Measurements from ENCODE around the gene ETHE1.
A peak's percentile ranks its signal among the peaks of the same experiment; 100 is the strongest.

The ETHE1 gene

GRCh38 chr19:43471091-43471490 is 55.9 kb downstream of the ETHE1 start:
- H2BK15ac ChIP-seq (ENCODE audit: low read depth, poor library complexity, severe bottlenecking): no peak overlapping the region
- no peak for DNase-seq
- H3K9me3 ChIP-seq (ENCODE audit: control insufficient read depth, low read length): no peaks in the 10 kb centered on the region
- no peak overlapping the region for H2BK120ac ChIP-seq (ENCODE audit: low read depth, low read length)
- no peak overlapping the region for H3K9ac ChIP-seq (ENCODE audit: low read length)
- no peak overlapping the region for H4K8ac ChIP-seq (ENCODE audit: low read length)
- no peak overlapping the region for H3K18ac ChIP-seq (ENCODE audit: low read depth in 1 of 2, low read length in 2 of 2)
- no peaks in the 10 kb centered on the region for H3K27me3 ChIP-seq (ENCODE audit: control insufficient read depth in 1 of 2, insufficient read depth in 1 of 2, low read length in 2 of 2)
- H3K4me3 ChIP-seq (ENCODE audit: insufficient read depth in 1 of 2, low read depth in 1 of 2, low read length in 2 of 2): no peak overlapping the region
- H2AFZ ChIP-seq (ENCODE audit: low read depth, low read length): no peak overlapping the region
- H3K14ac ChIP-seq (ENCODE audit: low read length in 2 of 2): no peak overlapping the region
- H3K4me1 ChIP-seq (ENCODE audit: control insufficient read depth, insufficient read depth, low read depth, low read length): peaks cover 5% of the 10 kb centered on the region
- H3K36me3 ChIP-seq (ENCODE audit: control insufficient read depth in 1 of 2, insufficient read depth in 2 of 2, low read depth in 1 of 2, low read length in 2 of 2): no peaks in the 10 kb centered on the region
- WGBS: 86% methylated on average over 5 of the region's 5 CpGs
- no peak overlapping the region for H3K27ac ChIP-seq (ENCODE audit: low read length, poor library complexity, severe bottlenecking)
- H2BK12ac ChIP-seq (ENCODE audit: low read length in 2 of 2): no peak overlapping the region
- H2AK5ac ChIP-seq (ENCODE audit: low read length, severe bottlenecking): no peak overlapping the region
- no peaks in the 10 kb centered on the region for H3K79me1 ChIP-seq (replicated peaks; ENCODE audit: low read length, poor library complexity, severe bottlenecking)
- no peak overlapping the region for H2BK5ac ChIP-seq (ENCODE audit: low read depth, low read length, poor library complexity, severe bottlenecking)
- no peak overlapping the region for H3K4me2 ChIP-seq (ENCODE audit: low read length, poor library complexity, severe bottlenecking)
- H3K23ac ChIP-seq (ENCODE audit: low read length in 2 of 2): no peak overlapping the region
- H3K4ac ChIP-seq (ENCODE audit: low read depth in 1 of 2, low read length in 2 of 2): no peak overlapping the region
- no peak overlapping the region for H4K91ac ChIP-seq (ENCODE audit: low read length)

- H2BK12ac ChIP-seq (ENCODE audit: low read length in 2 of 2): no peak overlapping the region
- no peak overlapping the region for H2AK5ac ChIP-seq (ENCODE audit: low read length, severe bottlenecking)
- H4K91ac ChIP-seq (ENCODE audit: low read length): no peak overlapping the region
- no peak overlapping the region for H3K4me2 ChIP-seq (ENCODE audit: low read length, poor library complexity, severe bottlenecking)
- H3K36me3 ChIP-seq (ENCODE audit: control insufficient read depth in 1 of 2, insufficient read depth in 2 of 2, low read depth in 1 of 2, low read length in 2 of 2): no peaks in the 10 kb centered on the region
- H3K4me3 ChIP-seq (ENCODE audit: insufficient read depth in 1 of 2, low read depth in 1 of 2, low read length in 2 of 2): no peak overlapping the region
- H3K9me3 ChIP-seq (ENCODE audit: control insufficient read depth, low read length): no peaks in the 10 kb centered on the region
- no peak overlapping the region for H4K8ac ChIP-seq (ENCODE audit: low read length)
- no peak overlapping the region for H3K14ac ChIP-seq (ENCODE audit: low read length in 2 of 2)
- H3K79me1 ChIP-seq (replicated peaks; ENCODE audit: low read length, poor library complexity, severe bottlenecking): no peaks in the 10 kb centered on the region
- H2BK5ac ChIP-seq (ENCODE audit: low read depth, low read length, poor library complexity, severe bottlenecking): no peak overlapping the region
- no peak overlapping the region for H2BK120ac ChIP-seq (ENCODE audit: low read depth, low read length)
- peak; percentile 22 for DNase-seq
- no peak overlapping the region for H3K9ac ChIP-seq (ENCODE audit: low read length)
- no peak overlapping the region for H2BK15ac ChIP-seq (ENCODE audit: low read depth, poor library complexity, severe bottlenecking)
- no peak overlapping the region for H2AFZ ChIP-seq (ENCODE audit: low read depth, low read length)
- H3K4me1 ChIP-seq (ENCODE audit: control insufficient read depth, insufficient read depth, low read depth, low read length): peaks cover 8% of the 10 kb centered on the region
- 67% methylated on average over 9 of the region's 10 CpGs for WGBS
- H3K23ac ChIP-seq (ENCODE audit: low read length in 2 of 2): no peak overlapping the region
- no peak overlapping the region for H3K4ac ChIP-seq (ENCODE audit: low read depth in 1 of 2, low read length in 2 of 2)
- H3K27me3 ChIP-seq (ENCODE audit: control insufficient read depth in 1 of 2, insufficient read depth in 1 of 2, low read length in 2 of 2): peaks cover 0 to 5% of the 10 kb centered on the region in 2 experiments
- no peak overlapping the region for H3K27ac ChIP-seq (ENCODE audit: low read length, poor library complexity, severe bottlenecking)
- H3K18ac ChIP-seq (ENCODE audit: low read depth in 1 of 2, low read length in 2 of 2): no peak overlapping the region
Measured at GRCh38 chr19:43470288-43470687, 56.7 kb downstream of the ETHE1 start.

GRCh38 chr19:43469160-43469480 is 57.9 kb downstream of the ETHE1 start:
- no peak overlapping the region for H2BK120ac ChIP-seq (ENCODE audit: low read depth, low read length)
- no peak overlapping the region for H2AFZ ChIP-seq (ENCODE audit: low read depth, low read length)
- no peaks in the 10 kb centered on the region for H3K79me1 ChIP-seq (replicated peaks; ENCODE audit: low read length, poor library complexity, severe bottlenecking)
- H3K23ac ChIP-seq (ENCODE audit: low read length in 2 of 2): no peak overlapping the region
- 36% methylated on average over 1 of the region's 1 CpG for WGBS
- no peak overlapping the region for H4K8ac ChIP-seq (ENCODE audit: low read length)
- no peak overlapping the region for H4K91ac ChIP-seq (ENCODE audit: low read length)
- H2BK15ac ChIP-seq (ENCODE audit: low read depth, poor library complexity, severe bottlenecking): no peak overlapping the region
- no peak overlapping the region for H3K18ac ChIP-seq (ENCODE audit: low read depth in 1 of 2, low read length in 2 of 2)
- H2BK5ac ChIP-seq (ENCODE audit: low read depth, low read length, poor library complexity, severe bottlenecking): no peak overlapping the region
- H3K14ac ChIP-seq (ENCODE audit: low read length in 2 of 2): no peak overlapping the region
- no peak overlapping the region for H3K27ac ChIP-seq (ENCODE audit: low read length, poor library complexity, severe bottlenecking)
- H3K4me1 ChIP-seq (ENCODE audit: control insufficient read depth, insufficient read depth, low read depth, low read length): peaks cover 10% of the 10 kb centered on the region
- DNase-seq: no peak
- H3K4me2 ChIP-seq (ENCODE audit: low read length, poor library complexity, severe bottlenecking): no peak overlapping the region
- no peak overlapping the region for H3K4ac ChIP-seq (ENCODE audit: low read depth in 1 of 2, low read length in 2 of 2)
- peaks cover 0 to 7% of the 10 kb centered on the region in 2 experiments for H3K27me3 ChIP-seq (ENCODE audit: control insufficient read depth in 1 of 2, insufficient read depth in 1 of 2, low read length in 2 of 2)
- H3K36me3 ChIP-seq (ENCODE audit: control insufficient read depth in 1 of 2, insufficient read depth in 2 of 2, low read depth in 1 of 2, low read length in 2 of 2): no peaks in the 10 kb centered on the region
- H2AK5ac ChIP-seq (ENCODE audit: low read length, severe bottlenecking): no peak overlapping the region
- H3K9me3 ChIP-seq (ENCODE audit: control insufficient read depth, low read length): no peaks in the 10 kb centered on the region
- H2BK12ac ChIP-seq (ENCODE audit: low read length in 2 of 2): no peak overlapping the region
- no peak overlapping the region for H3K4me3 ChIP-seq (ENCODE audit: insufficient read depth in 1 of 2, low read depth in 1 of 2, low read length in 2 of 2)
- H3K9ac ChIP-seq (ENCODE audit: low read length): no peak overlapping the region

- H3K9ac ChIP-seq (ENCODE audit: low read length): no peak overlapping the region
- H3K36me3 ChIP-seq (ENCODE audit: control insufficient read depth in 1 of 2, insufficient read depth in 2 of 2, low read depth in 1 of 2, low read length in 2 of 2): no peaks in the 10 kb centered on the region
- no peaks in the 10 kb centered on the region for H3K9me3 ChIP-seq (ENCODE audit: control insufficient read depth, low read length)
- no peak overlapping the region for H3K18ac ChIP-seq (ENCODE audit: low read depth in 1 of 2, low read length in 2 of 2)
- H3K27ac ChIP-seq (ENCODE audit: low read length, poor library complexity, severe bottlenecking): no peak overlapping the region
- no peak overlapping the region for H2AK5ac ChIP-seq (ENCODE audit: low read length, severe bottlenecking)
- H3K4me2 ChIP-seq (ENCODE audit: low read length, poor library complexity, severe bottlenecking): no peak overlapping the region
- WGBS: 98% methylated on average over 4 of the region's 4 CpGs
- no peak overlapping the region for H2AFZ ChIP-seq (ENCODE audit: low read depth, low read length)
- no peak overlapping the region for H2BK12ac ChIP-seq (ENCODE audit: low read length in 2 of 2)
- no peak overlapping the region for H4K8ac ChIP-seq (ENCODE audit: low read length)
- no peak overlapping the region for H3K4ac ChIP-seq (ENCODE audit: low read depth in 1 of 2, low read length in 2 of 2)
- H3K4me1 ChIP-seq (ENCODE audit: control insufficient read depth, insufficient read depth, low read depth, low read length): peaks cover 14% of the 10 kb centered on the region
- H2BK120ac ChIP-seq (ENCODE audit: low read depth, low read length): no peak overlapping the region
- H2BK15ac ChIP-seq (ENCODE audit: low read depth, poor library complexity, severe bottlenecking): no peak overlapping the region
- H3K79me1 ChIP-seq (replicated peaks; ENCODE audit: low read length, poor library complexity, severe bottlenecking): no peaks in the 10 kb centered on the region
- no peak overlapping the region for H3K23ac ChIP-seq (ENCODE audit: low read length in 2 of 2)
- peaks cover 0 to 7% of the 10 kb centered on the region in 2 experiments for H3K27me3 ChIP-seq (ENCODE audit: control insufficient read depth in 1 of 2, insufficient read depth in 1 of 2, low read length in 2 of 2)
- DNase-seq: no peak
- H4K91ac ChIP-seq (ENCODE audit: low read length): no peak overlapping the region
- no peak overlapping the region for H2BK5ac ChIP-seq (ENCODE audit: low read depth, low read length, poor library complexity, severe bottlenecking)
- no peak overlapping the region for H3K14ac ChIP-seq (ENCODE audit: low read length in 2 of 2)
- no peak overlapping the region for H3K4me3 ChIP-seq (ENCODE audit: insufficient read depth in 1 of 2, low read depth in 1 of 2, low read length in 2 of 2)
Measured at GRCh38 chr19:43468354-43469159, 58.4 kb downstream of the ETHE1 start.
